ENCODE results near the gene LLGL2.

The LLGL2 gene

GRCh38 chr17:75574404-75575036, 49.0 kb downstream of the LLGL2 start:
- TF ChIP-seq REST (IDR thresholded peaks at IDR 0.05; ENCODE audit: insufficient read depth in 1 of 2, low read depth in 2 of 2, low read length in 2 of 2) (no peak), SIN3A (IDR thresholded peaks at IDR 0.05; ENCODE audit: borderline replicate concordance, insufficient read depth, low read length) (no peak), POLR2AphosphoS5 (IDR thresholded peaks at IDR 0.05; ENCODE audit: low read depth, low read length) (no peak), TAF1 (IDR thresholded peaks at IDR 0.05; ENCODE audit: borderline replicate concordance, insufficient read depth, low read length) (no peak), FOXP2 (optimal IDR thresholded peaks at IDR 0.05; ENCODE audit: borderline replicate concordance, extremely low read depth, extremely low read length, insufficient read depth) (no peak)

GRCh38 chr17:75575197-75575596, 49.7 kb downstream of the LLGL2 start:
- TF ChIP-seq POLR2AphosphoS5 (IDR thresholded peaks at IDR 0.05; ENCODE audit: low read depth, low read length) (no peak), TAF1 (IDR thresholded peaks at IDR 0.05; ENCODE audit: borderline replicate concordance, insufficient read depth, low read length) (no peak), REST (IDR thresholded peaks at IDR 0.05; ENCODE audit: insufficient read depth in 1 of 2, low read depth in 2 of 2, low read length in 2 of 2) (no peak), SIN3A (IDR thresholded peaks at IDR 0.05; ENCODE audit: borderline replicate concordance, insufficient read depth, low read length) (no peak), FOXP2 (optimal IDR thresholded peaks at IDR 0.05; ENCODE audit: borderline replicate concordance, extremely low read depth, extremely low read length, insufficient read depth) (no peak)

GRCh38 chr17:75575728-75576127, 50.2 kb downstream of the LLGL2 start:
- no peak for TF ChIP-seq FOXP2 (optimal IDR thresholded peaks at IDR 0.05; ENCODE audit: borderline replicate concordance, extremely low read depth, extremely low read length, insufficient read depth)
- TF ChIP-seq SIN3A (IDR thresholded peaks at IDR 0.05; ENCODE audit: borderline replicate concordance, insufficient read depth, low read length) = no peak
- no peak for TF ChIP-seq REST (IDR thresholded peaks at IDR 0.05; ENCODE audit: insufficient read depth in 1 of 2, low read depth in 2 of 2, low read length in 2 of 2)

GRCh38 chr17:75576661-75577060, 51.2 kb downstream of the LLGL2 start:
- no peak for TF ChIP-seq REST (IDR thresholded peaks at IDR 0.05; ENCODE audit: insufficient read depth in 1 of 2, low read depth in 2 of 2, low read length in 2 of 2)
- no peak for TF ChIP-seq POLR2AphosphoS5 (IDR thresholded peaks at IDR 0.05; ENCODE audit: low read depth, low read length)
- TF ChIP-seq SIN3A (IDR thresholded peaks at IDR 0.05; ENCODE audit: borderline replicate concordance, insufficient read depth, low read length) = no peak
- TF ChIP-seq TAF1 (IDR thresholded peaks at IDR 0.05; ENCODE audit: borderline replicate concordance, insufficient read depth, low read length) = no peak
- TF ChIP-seq FOXP2 (optimal IDR thresholded peaks at IDR 0.05; ENCODE audit: borderline replicate concordance, extremely low read depth, extremely low read length, insufficient read depth) = no peak

- TF ChIP-seq REST (IDR thresholded peaks at IDR 0.05; ENCODE audit: insufficient read depth in 1 of 2, low read depth in 2 of 2, low read length in 2 of 2) (no peak), FOXP2 (optimal IDR thresholded peaks at IDR 0.05; ENCODE audit: borderline replicate concordance, extremely low read depth, extremely low read length, insufficient read depth) (no peak), POLR2AphosphoS5 (IDR thresholded peaks at IDR 0.05; ENCODE audit: low read depth, low read length) (no peak), TAF1 (IDR thresholded peaks at IDR 0.05; ENCODE audit: borderline replicate concordance, insufficient read depth, low read length) (no peak), SIN3A (IDR thresholded peaks at IDR 0.05; ENCODE audit: borderline replicate concordance, insufficient read depth, low read length) (no peak)
Observed at GRCh38 chr17:75584849-75585175, 59.3 kb downstream of the LLGL2 start.

Data from PFSK-1 (cell line).